Right lobe of liver (tissue), 6 donors: ENCODE data around the gene AKR1C2. TPM values are rescaled to one million over a fixed set of nuclear protein-coding genes. Genes with fewer than 3 reads are reported as not detected.

Experiments
- ATAC-seq, 4 donors: fragments of 200-7000 bp; cut with Tn5 transposase; one replicate each; pipeline ENCODE4 v1.9.1; 2020; ENCODE audit warnings: mild to moderate bottlenecking in 4 of 4, moderate library complexity in 4 of 4
- DNase-seq, 3 donors: peaks; one replicate each; pipeline ENCODE4 v3.0.0-alpha.2; 2020
- H3K27ac ChIP-seq, 3 donors: fragments of 200-600 bp; one replicate each; pipeline ENCODE4 v1.8.0; 2022
- H3K27me3 ChIP-seq, 2 donors: fragments of 200-600 bp; one replicate each; pipeline ENCODE4 v1.8.0; 2022
- H3K36me3 ChIP-seq, 4 donors: fragments of 200-600 bp; sonication (generic) in 1 of 4; one replicate each; pipeline versions ENCODE4 v1.5.1 to v1.8.0; 2017 to 2022; ENCODE audit warnings: control low read depth in 1 of 4
- H3K4me1 ChIP-seq, 4 donors: fragments of 200-600 bp; sonication (generic) in 1 of 4; one replicate each; pipeline versions ENCODE4 v1.5.1 to v1.8.0; 2017 to 2022; ENCODE audit warnings: control low read depth in 1 of 4
- H3K4me3 ChIP-seq, 3 donors: fragments of 200-600 bp; one replicate each; pipeline ENCODE4 v1.8.0; 2022
- H3K9me3 ChIP-seq, 4 donors: fragments of 200-600 bp; sonication (generic) in 1 of 4; one replicate each; pipeline versions ENCODE4 v1.5.1 to v1.8.0; 2017 to 2022; ENCODE audit warnings: control low read depth in 1 of 4
- POLR2A ChIP-seq: fragments of 450-650 bp; IDR thresholded peaks from one replicate; pipeline ENCODE4 v1.6.1; 2017; ENCODE audit warnings: antibody characterized with exemption, mild to moderate bottlenecking
- WGBS: methylation state at CpG from one replicate; pipeline ENCODE4 v1.1.6; 2018; ENCODE audit warnings: low coverage, low lambda C conversion rate; ENCODE audit not compliant: insufficient coverage; ENCODE audit errors: missing lambda C conversion rate; 5-methylcytosine and 5-hydroxymethylcytosine counted together
- intact Hi-C, 2 donors: fragments of 100-400 bp; cut with DNase I; formaldehyde crosslinking; loops; one replicate each; pipeline versions ENCODE4 v1.11.2 to v1.14.1; 2022
- total RNA-seq, 6 experiments: library from RNA; depleted of rRNA in 2 of 6; stranded (reverse); fragments of >200 nt in 2 of 6; fragmentation: NEBNext Ultra II Directional in 3 of 6; extraction: Animal tissue kit (Norgen Biotek cat#: 25700) in 3 of 6; gene quantifications; one replicate each; pipeline versions ENCODE4 v1.1.0 to v1.2.4, GENCODE V29; 2016 to 2023
- TF ChIP-seq, protein P1 (sequence below), 4 donors: fragments of 200-600 bp in 3 of 4; fragments of 450-650 bp in 1 of 4; IDR thresholded peaks; one replicate each; pipeline versions ENCODE4 v1.5.1 to v1.8.0; 2016 to 2022; ENCODE audit warnings: antibody characterized with exemption in 4 of 4, mild to moderate bottlenecking in 2 of 4
- donor health status: DM: no; HTN: yes; CAD: no.
- donor health status: DM: no; HTN: no; CAD: no.
- donor health status: DM: no; HTN: no; CAD: no.
- donor health status: DM: no; HTN: yes; CAD: no.
- donor health status: DM: no; HTN: yes; CAD: no.

Gene AKR1C2
- total RNA-seq, 6 experiments from 2014 or later = 203 to 2,018 (median 421) TPM

DNA sequence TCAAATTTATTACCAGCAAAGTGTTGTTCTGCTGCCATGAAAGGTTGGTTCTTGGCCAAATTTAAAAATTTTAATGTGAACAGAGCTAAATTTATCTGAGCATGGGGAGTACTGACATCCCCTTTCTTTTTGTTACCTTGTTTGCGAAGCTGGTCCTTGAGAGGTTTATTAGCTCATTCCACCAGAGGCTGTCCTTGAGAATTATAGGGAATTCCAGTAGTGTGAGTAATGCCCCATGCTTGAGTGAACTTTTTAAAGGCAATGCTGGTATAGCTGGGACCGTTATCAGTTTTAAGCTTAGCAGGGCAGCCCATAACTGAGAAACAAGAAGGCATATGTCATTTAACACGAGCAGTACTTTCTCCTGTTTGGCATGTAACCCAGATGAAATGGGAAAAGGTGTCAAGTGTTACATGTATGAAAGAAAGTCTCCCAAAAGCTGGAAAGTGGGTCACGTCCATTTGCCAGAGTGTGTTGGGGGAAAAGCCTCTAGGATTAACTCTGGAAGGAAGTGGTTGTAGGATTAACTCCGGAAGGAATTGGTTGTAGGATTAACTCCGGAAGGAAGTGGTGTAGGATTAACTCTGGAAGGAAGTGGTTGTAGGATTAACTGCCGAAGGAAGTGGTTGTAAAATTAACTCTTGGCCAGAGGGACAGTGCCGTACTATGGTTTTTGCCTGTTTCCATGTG is 37.3 kb upstream of the AKR1C2 start:
- no peaks in the 10 kb centered on the region for H3K9me3 ChIP-seq
- intact Hi-C loops = no loop called here
- no peaks in the 10 kb centered on the region for H3K36me3 ChIP-seq
- peak overlapping the region in 2 of 3 donors; percentile 9 to 29 for H3K4me3 ChIP-seq
- WGBS = 51% methylated on average over 8 of the region's 8 CpGs
- H3K4me1 ChIP-seq = peaks cover 0 to 69% (median 22%) of the 10 kb centered on the region in 4 donors
- no peaks in the 10 kb centered on the region for H3K27me3 ChIP-seq
- TF ChIP-seq POLR2A = no peak
- TF ChIP-seq, protein P1, sequence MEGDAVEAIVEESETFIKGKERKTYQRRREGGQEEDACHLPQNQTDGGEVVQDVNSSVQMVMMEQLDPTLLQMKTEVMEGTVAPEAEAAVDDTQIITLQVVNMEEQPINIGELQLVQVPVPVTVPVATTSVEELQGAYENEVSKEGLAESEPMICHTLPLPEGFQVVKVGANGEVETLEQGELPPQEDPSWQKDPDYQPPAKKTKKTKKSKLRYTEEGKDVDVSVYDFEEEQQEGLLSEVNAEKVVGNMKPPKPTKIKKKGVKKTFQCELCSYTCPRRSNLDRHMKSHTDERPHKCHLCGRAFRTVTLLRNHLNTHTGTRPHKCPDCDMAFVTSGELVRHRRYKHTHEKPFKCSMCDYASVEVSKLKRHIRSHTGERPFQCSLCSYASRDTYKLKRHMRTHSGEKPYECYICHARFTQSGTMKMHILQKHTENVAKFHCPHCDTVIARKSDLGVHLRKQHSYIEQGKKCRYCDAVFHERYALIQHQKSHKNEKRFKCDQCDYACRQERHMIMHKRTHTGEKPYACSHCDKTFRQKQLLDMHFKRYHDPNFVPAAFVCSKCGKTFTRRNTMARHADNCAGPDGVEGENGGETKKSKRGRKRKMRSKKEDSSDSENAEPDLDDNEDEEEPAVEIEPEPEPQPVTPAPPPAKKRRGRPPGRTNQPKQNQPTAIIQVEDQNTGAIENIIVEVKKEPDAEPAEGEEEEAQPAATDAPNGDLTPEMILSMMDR (IDR thresholded peaks at IDR 0.05) = no peak
- DNase-seq = no peak
- no peak for ATAC-seq
- peak overlapping the region in 2 of 3 donors; percentile 48 to 64 for H3K27ac ChIP-seq

DNA sequence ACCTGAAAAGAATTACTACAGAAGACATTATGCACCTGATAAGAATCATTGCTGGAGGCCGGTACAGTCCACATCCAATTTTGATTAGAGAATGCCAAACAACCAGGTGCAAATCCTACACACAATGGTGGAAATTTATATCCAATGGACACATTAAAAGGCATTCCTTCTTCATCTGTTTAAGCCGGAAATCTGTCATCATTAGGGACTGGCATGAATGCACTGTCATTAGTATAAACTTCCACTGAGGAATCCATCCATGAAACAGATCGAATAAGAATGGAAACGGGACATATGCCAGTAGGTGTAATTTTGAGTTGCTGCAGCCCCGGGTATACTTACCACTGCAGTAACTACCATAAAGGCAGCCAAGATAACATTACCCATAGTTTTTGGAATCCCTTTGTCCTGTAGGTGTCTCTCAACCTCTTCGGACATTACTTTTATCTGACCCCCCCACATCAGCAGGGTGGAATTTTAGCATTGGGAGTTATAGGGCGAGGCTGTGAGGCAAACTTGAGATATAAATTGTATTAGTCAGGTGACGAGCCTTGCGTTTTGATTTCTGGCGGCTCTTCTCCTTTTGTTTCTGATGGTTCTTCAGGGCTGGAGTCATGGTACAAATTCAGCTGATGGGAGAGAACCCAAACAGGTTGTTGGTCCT is 36.5 kb upstream of the AKR1C2 start:
- Histone ChIP-seq H3K4me3 (no peak overlapping the region), H3K27ac (no peak overlapping the region), H3K4me1 (peaks cover 0 to 61% (median 19%) of the 10 kb centered on the region in 4 donors), H3K9me3 (no peaks in the 10 kb centered on the region), H3K36me3 (no peaks in the 10 kb centered on the region), H3K27me3 (no peaks in the 10 kb centered on the region)
- ATAC-seq = peak in 3 of 4 donors; percentile 25 to 52 (median 48)
- no peak for TF ChIP-seq POLR2A
- TF ChIP-seq, protein P1 (IDR thresholded peaks at IDR 0.05) = peak in 3 of 4 donors; percentile 27 to 40 (median 32)
- intact Hi-C loops = no loop called here
- no peak for DNase-seq
- WGBS = 86% methylated on average over 7 of the region's 10 CpGs

DNA sequence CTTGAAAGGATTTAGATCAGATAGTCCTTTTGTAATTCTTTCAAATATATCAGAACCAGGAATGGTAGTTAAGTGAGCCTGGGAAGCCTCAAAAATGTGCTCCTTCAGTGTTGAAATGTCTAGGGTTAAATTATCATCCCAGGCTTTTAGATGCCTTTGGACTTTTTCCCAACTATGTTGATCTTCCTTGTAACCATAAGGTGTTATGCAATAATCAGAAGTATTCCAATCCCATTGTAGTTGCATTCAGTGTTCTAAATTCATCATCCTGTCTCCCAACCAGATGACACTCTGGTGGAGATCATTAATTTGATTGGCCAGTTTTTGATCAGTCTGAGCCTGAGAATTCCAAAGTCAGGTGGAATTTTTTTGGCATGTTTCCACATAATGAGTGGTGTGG is 35.1 kb upstream of the AKR1C2 start:
- Histone ChIP-seq H3K36me3 (no peaks in the 10 kb centered on the region), H3K4me1 (peaks cover 0 to 48% (median 12%) of the 10 kb centered on the region in 4 donors), H3K4me3 (no peak overlapping the region), H3K9me3 (no peaks in the 10 kb centered on the region), H3K27me3 (no peaks in the 10 kb centered on the region), H3K27ac (no peak overlapping the region)
- ATAC-seq (peak in 2 of 4 donors; percentile 6 to 10), DNase-seq (no peak)
- intact Hi-C loops = no loop called here
- no peak for TF ChIP-seq POLR2A
- TF ChIP-seq, protein P1 (IDR thresholded peaks at IDR 0.05) = no peak

DNA sequence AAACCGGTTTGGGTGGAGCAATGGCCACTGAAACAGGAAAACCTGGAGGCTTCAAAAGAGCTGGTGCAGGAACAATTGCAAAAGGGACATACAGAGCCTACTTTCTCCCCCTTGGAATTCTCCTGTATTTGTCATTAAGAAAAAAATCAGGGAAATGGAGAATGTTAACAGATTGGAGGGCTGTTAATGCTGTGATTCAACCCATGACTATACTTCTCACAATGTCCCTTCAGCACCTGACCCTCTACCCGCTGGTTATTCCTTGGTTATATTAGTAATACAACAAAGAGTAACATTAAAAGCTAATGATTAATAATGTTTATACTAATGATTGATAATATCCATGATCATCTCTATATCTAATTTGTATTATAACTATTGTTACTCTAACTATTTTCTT is 34.4 kb upstream of the AKR1C2 start:
- DNase-seq = no peak
- Histone ChIP-seq H3K9me3 (no peaks in the 10 kb centered on the region), H3K4me3 (no peak overlapping the region), H3K27ac (no peak overlapping the region), H3K27me3 (no peaks in the 10 kb centered on the region), H3K4me1 (peaks cover 0 to 42% (median 10%) of the 10 kb centered on the region in 4 donors), H3K36me3 (no peaks in the 10 kb centered on the region)
- 60% methylated on average over 2 of the region's 2 CpGs for WGBS
- TF ChIP-seq POLR2A = no peak
- TF ChIP-seq, protein P1 (IDR thresholded peaks at IDR 0.05) = no peak
- no peak for ATAC-seq
- intact Hi-C loops = no loop called here
